COLO668 (cell line): ENCODE data around the gene BNC1.
"Not testable (repeated sequence)": the region's sequence is repeated elsewhere in the genome, so short reads cannot be mapped to it uniquely, and the experiment has no call there.

Source experiments
- DNase-seq: peaks from one replicate; lab custom pipeline; 2025; ENCODE audit not compliant: unreplicated experiment; lab: John Stamatoyannopoulos, UW

The BNC1 gene

GRCh38 chr15:83248151-83249029, 36.1 kb downstream of the BNC1 start:
- DNase-seq: peak; percentile 28

- DNase-seq: no peak
Measured at GRCh38 chr15:83243634-83244033, 40.8 kb downstream of the BNC1 start.

GRCh38 chr15:83230242-83230641, 54.2 kb downstream of the BNC1 start:
- DNase-seq: no peak

- no peak for DNase-seq
Measured at GRCh38 chr15:83225449-83225848, 59.0 kb downstream of the BNC1 start.

GRCh38 chr15:83221781-83222180, 62.7 kb downstream of the BNC1 start:
- DNase-seq: not testable (repeated sequence)

GRCh38 chr15:83219026-83219425, 65.4 kb downstream of the BNC1 start:
- no peak for DNase-seq

GRCh38 chr15:83215306-83215705, 69.2 kb downstream of the BNC1 start:
- no peak for DNase-seq

GRCh38 chr15:83210619-83211018, 73.8 kb downstream of the BNC1 start:
- DNase-seq: peak; percentile 57

- no peak for DNase-seq
Measured at GRCh38 chr15:83209333-83209732, 75.1 kb downstream of the BNC1 start.

- DNase-seq: peak; percentile 49
Measured at GRCh38 chr15:83208367-83208661, 76.2 kb downstream of the BNC1 start.

GRCh38 chr15:83207660-83208366, 76.7 kb downstream of the BNC1 start, which contains the start of gene HDGFL3:
HDGFL3 (minus strand) TSS chr15:83207823; CDS start chr15:83207414, 409 bp downstream.
- peak; percentile 79 for DNase-seq

- peak; percentile 66 for DNase-seq
Measured at GRCh38 chr15:83207009-83207659, 77.3 kb downstream of the BNC1 start.

- DNase-seq: no peak
Measured at GRCh38 chr15:83206526-83207008, 77.9 kb downstream of the BNC1 start.
